Uterus (tissue), 2 donors: ENCODE results near the gene DNAJB8.

Source experiments
- POLR2A ChIP-seq, 2 donors: fragments of 450-650 bp; IDR thresholded peaks; one replicate each; pipeline ENCODE4 v1.6.1; 2016; ENCODE audit warnings: antibody characterized with exemption in 2 of 2, mild to moderate bottlenecking in 1 of 2, moderate library complexity in 1 of 2
- TF ChIP-seq, protein P1 (sequence below), 4 experiments: fragments of 200-600 bp in 2 of 4; fragments of 450-650 bp in 2 of 4; sonication (generic) in 2 of 4; IDR thresholded peaks; one replicate each; pipeline ENCODE4 v1.5.1; 2016 to 2019; ENCODE audit warnings: antibody characterized with exemption in 4 of 4, mild to moderate bottlenecking in 2 of 4, moderate library complexity in 1 of 4

DNA sequence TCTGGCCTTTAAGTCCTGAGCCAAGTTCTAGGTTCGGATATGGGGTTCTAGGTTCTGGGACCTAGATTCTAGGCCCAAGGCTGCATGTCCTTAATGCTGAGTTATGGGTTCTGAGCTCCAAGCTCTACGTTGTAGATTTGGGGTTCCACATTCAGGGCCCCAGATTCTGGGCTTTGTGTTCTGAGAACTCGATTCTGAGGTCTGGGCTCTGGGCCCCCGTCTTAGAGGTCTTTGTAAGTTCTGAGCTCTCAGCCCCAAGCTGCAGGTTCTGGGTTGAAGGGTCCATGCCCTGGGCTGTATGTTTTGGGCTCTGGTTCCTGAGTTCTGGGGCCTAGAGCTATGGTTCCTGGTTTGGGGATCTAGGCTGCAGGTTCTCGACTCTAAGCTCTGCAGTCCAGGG is 10.0 kb upstream of the DNAJB8 start:
- TF ChIP-seq POLR2A (IDR thresholded peaks at IDR 0.05) = no peak
- TF ChIP-seq, protein P1, sequence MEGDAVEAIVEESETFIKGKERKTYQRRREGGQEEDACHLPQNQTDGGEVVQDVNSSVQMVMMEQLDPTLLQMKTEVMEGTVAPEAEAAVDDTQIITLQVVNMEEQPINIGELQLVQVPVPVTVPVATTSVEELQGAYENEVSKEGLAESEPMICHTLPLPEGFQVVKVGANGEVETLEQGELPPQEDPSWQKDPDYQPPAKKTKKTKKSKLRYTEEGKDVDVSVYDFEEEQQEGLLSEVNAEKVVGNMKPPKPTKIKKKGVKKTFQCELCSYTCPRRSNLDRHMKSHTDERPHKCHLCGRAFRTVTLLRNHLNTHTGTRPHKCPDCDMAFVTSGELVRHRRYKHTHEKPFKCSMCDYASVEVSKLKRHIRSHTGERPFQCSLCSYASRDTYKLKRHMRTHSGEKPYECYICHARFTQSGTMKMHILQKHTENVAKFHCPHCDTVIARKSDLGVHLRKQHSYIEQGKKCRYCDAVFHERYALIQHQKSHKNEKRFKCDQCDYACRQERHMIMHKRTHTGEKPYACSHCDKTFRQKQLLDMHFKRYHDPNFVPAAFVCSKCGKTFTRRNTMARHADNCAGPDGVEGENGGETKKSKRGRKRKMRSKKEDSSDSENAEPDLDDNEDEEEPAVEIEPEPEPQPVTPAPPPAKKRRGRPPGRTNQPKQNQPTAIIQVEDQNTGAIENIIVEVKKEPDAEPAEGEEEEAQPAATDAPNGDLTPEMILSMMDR (IDR thresholded peaks at IDR 0.05) = no peak
